Measurements from ENCODE around the gene CALY. TPM values are rescaled to one million over a fixed set of nuclear protein-coding genes. Genes with fewer than 3 reads are reported as not detected.

Gene CALY
- total RNA-seq, 1 experiment from 2014 or later = 0.47 TPM

- POLR2A ChIA-PET = no interaction called here
- peaks cover 0 to 4% of the 10 kb centered on the region in 2 experiments; a peak in 3 of 4 replicates for H3K36me3 ChIP-seq (ENCODE audit: control insufficient read depth in 1 of 2, insufficient read depth in 2 of 2, low read length in 2 of 2)
- CTCF ChIA-PET = no interaction called here
- RAD21 ChIA-PET (ENCODE audit: low non-redundant PET in 1 of 2, low total read pairs in 2 of 2, uncharacterized antibody in 2 of 2, unreplicated experiment in 2 of 2) = no interaction called here
- no peak overlapping the region for H3K4me3 ChIP-seq (replicated peaks in 1 of 2; ENCODE audit: low read depth in 1 of 2, low read length in 2 of 2)
- H3K4me2 ChIP-seq (ENCODE audit: low read length) = no peak overlapping the region
- no peaks in the 10 kb centered on the region for H3K27me3 ChIP-seq (ENCODE audit: insufficient read depth, low read length)
- intact Hi-C loops (cut with micrococcal nuclease) = no loop called here
- H3K9ac ChIP-seq (ENCODE audit: low read length) = no peak overlapping the region
- H3K27ac ChIP-seq (ENCODE audit: low read depth, low read length) = no peak overlapping the region
- no peak for DNase-seq (ENCODE audit: low read depth, low spot score)
- no peak overlapping the region for H2AFZ ChIP-seq (ENCODE audit: low read depth, low read length, poor library complexity, severe bottlenecking)
- no TSS peak for BruUV-seq (replicated peaks)
- TF ChIP-seq POLR2A (IDR thresholded peaks at IDR 0.05; ENCODE audit: borderline replicate concordance, extremely low read depth, insufficient read depth, insufficient read length) (no peak), REST (IDR thresholded peaks at IDR 0.05; ENCODE audit: low read depth) (no peak), JUND (IDR thresholded peaks at IDR 0.05) (no peak), SIN3A (IDR thresholded peaks at IDR 0.05; ENCODE audit: low read depth) (no peak), FOSL1 (IDR thresholded peaks at IDR 0.05; ENCODE audit: low read depth) (no peak), EGR1 (IDR thresholded peaks at IDR 0.05; ENCODE audit: low read depth) (no peak), EZH2phosphoT487 (IDR thresholded peaks at IDR 0.05; ENCODE audit: borderline replicate concordance) (no peak), ELF1 (IDR thresholded peaks at IDR 0.05; ENCODE audit: borderline replicate concordance, low read depth) (no peak), POLR2AphosphoS5 (IDR thresholded peaks at IDR 0.05; ENCODE audit: low read depth, low read length) (no peak), TCF7L2 (IDR thresholded peaks at IDR 0.05; ENCODE audit: borderline replicate concordance, extremely low read depth, insufficient read depth, insufficient read length) (no peak), SRF (IDR thresholded peaks at IDR 0.05; ENCODE audit: low read depth) (no peak), MAX (IDR thresholded peaks at IDR 0.05) (no peak), RAD21 (IDR thresholded peaks at IDR 0.05; ENCODE audit: low read depth) (no peak), CBX3 (IDR thresholded peaks at IDR 0.05; ENCODE audit: low read depth) (no peak), CTCF (IDR thresholded peaks at IDR 0.05 in 2 of 3, conservative IDR thresholded peaks at IDR 0.05 in 1 of 3; ENCODE audit: borderline replicate concordance in 1 of 3, insufficient read depth in 1 of 3, low read depth in 2 of 3, low read length in 2 of 3) (no peak), CEBPB (IDR thresholded peaks at IDR 0.05; ENCODE audit: low read depth) (no peak), YY1 (IDR thresholded peaks at IDR 0.05; ENCODE audit: extremely low read depth, insufficient replicate concordance, low read depth, low read length) (no peak)
- H3K79me2 ChIP-seq (ENCODE audit: insufficient read depth, low read length) = peaks cover under 1% of the 10 kb centered on the region; the same call in 1 of the 2 replicates
- H3K4me1 ChIP-seq (ENCODE audit: control insufficient read depth in 1 of 2, insufficient read depth in 2 of 2, low read length in 2 of 2) = peaks cover 0 to 6% of the 10 kb centered on the region in 2 experiments; a peak in 1 of 4 replicates
- ATAC-seq = no peak
- no peaks in the 10 kb centered on the region for H3K9me2 ChIP-seq (ENCODE audit: insufficient read depth)
- H4K20me1 ChIP-seq (ENCODE audit: insufficient read depth) = no peaks in the 10 kb centered on the region
- no peaks in the 10 kb centered on the region for H3K9me3 ChIP-seq (ENCODE audit: control insufficient read depth in 1 of 2, insufficient read depth in 1 of 2, low read depth in 1 of 2, low read length in 2 of 2)
These were observed 39.2 kb downstream of the CALY start for GRCh38 chr10:133297504-133297903.

Data from HCT116 (cell line).